GM12872 (cell line): ENCODE data around the gene SLC9A6.

Experiments used
- TF ChIP-seq, protein P1 (sequence below): IDR thresholded peaks from 3 replicates; pipeline ENCODE4 v1.5.1; 2011; ENCODE audit warnings: low read depth, mild to moderate bottlenecking, low read length, moderate library complexity; ENCODE audit not compliant: insufficient read depth

The SLC9A6 gene

GRCh38 chrX:136049608-136050007, 64.4 kb downstream of the SLC9A6 start:
- TF ChIP-seq, protein P1, sequence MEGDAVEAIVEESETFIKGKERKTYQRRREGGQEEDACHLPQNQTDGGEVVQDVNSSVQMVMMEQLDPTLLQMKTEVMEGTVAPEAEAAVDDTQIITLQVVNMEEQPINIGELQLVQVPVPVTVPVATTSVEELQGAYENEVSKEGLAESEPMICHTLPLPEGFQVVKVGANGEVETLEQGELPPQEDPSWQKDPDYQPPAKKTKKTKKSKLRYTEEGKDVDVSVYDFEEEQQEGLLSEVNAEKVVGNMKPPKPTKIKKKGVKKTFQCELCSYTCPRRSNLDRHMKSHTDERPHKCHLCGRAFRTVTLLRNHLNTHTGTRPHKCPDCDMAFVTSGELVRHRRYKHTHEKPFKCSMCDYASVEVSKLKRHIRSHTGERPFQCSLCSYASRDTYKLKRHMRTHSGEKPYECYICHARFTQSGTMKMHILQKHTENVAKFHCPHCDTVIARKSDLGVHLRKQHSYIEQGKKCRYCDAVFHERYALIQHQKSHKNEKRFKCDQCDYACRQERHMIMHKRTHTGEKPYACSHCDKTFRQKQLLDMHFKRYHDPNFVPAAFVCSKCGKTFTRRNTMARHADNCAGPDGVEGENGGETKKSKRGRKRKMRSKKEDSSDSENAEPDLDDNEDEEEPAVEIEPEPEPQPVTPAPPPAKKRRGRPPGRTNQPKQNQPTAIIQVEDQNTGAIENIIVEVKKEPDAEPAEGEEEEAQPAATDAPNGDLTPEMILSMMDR: no peak

- TF ChIP-seq, protein P1: no peak
Measured at GRCh38 chrX:136051611-136052010, 66.4 kb downstream of the SLC9A6 start.

DNA sequence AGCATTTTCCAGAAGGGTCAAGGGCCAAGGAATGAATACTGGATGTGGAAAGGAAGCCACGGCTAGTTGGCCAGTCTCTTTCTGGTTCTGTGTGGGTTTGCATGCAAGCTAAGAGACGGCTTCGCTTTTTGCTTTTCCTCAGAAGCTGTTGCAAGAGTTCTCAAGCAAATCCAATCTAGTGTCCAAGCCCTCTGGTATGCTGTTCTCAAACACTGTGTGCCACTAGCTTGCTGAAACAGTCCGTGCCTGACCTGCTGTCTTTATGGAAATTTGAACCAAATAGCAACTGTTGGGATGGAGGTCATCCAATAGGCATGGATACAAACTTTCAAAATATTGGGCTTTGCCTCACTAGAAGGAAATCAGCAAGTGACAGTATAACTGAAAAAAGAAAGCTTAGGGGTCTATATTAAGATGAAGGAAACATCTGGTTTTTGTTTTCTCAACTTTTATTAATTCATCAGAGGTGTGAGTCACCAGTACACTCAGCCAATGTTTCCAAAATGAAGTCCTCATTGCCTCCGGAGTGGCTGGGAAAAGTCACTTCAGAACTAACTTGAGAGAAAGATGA, 70.5 kb downstream of the SLC9A6 start:
- TF ChIP-seq, protein P1: no peak

DNA sequence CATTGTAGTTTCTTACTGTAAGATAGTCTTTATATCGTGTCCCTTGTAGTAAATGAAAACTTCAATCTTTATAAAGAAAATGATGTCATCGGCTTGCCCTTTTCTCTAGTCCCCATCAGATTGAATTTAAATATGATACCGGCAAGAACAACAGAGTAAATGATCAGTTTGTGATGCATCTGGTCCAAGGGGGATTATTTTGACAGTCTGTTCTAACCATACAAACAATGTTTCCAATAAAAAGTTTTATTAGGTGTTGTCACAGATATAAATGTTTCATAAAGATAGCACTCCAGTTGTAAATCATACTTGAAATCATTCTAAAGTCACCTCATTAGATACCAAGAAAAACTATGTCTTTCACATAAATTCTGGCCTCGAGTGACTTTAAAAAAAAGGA, 72.3 kb downstream of the SLC9A6 start:
- TF ChIP-seq, protein P1: no peak

GRCh38 chrX:136059350-136059749, 74.1 kb downstream of the SLC9A6 start:
- TF ChIP-seq, protein P1: no peak

DNA sequence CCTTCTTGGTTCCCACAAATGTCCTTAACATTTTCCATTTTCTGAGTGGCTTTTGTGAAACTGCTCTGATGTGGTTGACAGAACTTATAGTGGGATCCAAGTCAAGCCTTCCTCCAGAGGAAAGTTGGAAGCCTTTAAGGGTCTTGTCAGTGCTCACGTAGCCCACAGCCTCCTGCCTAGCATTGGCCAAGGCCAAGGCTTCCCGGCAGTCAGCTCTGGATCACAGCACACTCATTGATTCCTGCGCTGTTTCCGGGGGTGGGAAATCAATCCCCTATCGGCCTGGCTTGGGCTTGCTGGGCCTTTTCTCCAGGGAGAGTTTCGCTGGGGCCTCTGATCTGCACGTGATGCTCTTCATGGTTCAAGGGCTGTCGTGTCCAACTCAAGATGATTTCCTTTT, 76.1 kb downstream of the SLC9A6 start:
- TF ChIP-seq, protein P1: no peak

- TF ChIP-seq, protein P1: no peak
Measured at GRCh38 chrX:136061696-136062095, 76.5 kb downstream of the SLC9A6 start.
